Ureter (tissue), 1 donor: ENCODE data around the gene SHQ1. TPM values are rescaled to one million over a fixed set of nuclear protein-coding genes. Genes with fewer than 3 reads are reported as not detected.

ENCODE experiments used
- DNase-seq: peaks from one replicate; pipeline ENCODE4 v3.0.0-alpha.2; 2020; ENCODE audit warnings: low spot score
- total RNA-seq: library from RNA; stranded (reverse); gene quantifications from one replicate; pipeline ENCODE4 v1.2.4, GENCODE V29; 2023
- donor health status: DM: yes; HTN: yes; CAD: no.

Gene SHQ1
- total RNA-seq, 1 donor from 2014 or later = 31.4 TPM

DNA sequence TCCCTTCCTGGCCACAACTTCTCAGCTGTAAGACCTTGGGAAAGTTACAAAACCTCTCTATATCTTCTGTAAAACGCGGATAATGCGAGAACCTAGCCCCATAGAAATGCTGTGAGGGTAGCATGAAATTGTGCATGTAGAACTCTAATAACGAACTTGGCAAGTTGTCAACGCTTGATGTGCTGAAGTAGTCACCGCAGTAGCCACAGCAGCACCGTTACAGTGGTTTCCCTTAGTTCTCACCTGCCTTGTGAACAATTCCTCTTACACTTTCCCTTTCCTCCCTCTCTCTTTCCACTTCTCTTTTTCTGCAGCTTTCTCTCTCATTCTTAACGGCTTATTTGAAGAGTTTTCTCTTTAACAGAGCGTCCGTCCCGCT lies 447 bp upstream of the SHQ1 start:
- DNase-seq = no peak

DNA sequence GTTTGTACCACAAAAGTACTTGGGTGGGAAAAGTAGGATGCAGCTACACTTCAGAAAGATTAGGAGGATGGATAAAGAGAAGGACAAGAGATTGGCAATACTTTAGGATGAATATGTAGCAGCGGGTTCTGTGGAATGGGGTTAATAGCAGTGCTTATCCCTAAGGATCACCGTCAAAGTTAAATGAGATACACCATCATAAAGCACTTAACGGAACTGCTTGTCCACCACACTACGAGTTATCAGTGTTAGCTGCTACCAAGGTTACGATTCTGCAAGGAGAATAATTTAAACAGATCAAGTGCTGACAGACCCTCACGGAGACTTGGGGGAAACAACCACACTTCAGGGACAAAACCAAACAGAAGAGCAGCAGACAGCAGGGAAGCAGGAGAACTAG lies 963 bp downstream of the SHQ1 start:
- DNase-seq = no peak

DNA sequence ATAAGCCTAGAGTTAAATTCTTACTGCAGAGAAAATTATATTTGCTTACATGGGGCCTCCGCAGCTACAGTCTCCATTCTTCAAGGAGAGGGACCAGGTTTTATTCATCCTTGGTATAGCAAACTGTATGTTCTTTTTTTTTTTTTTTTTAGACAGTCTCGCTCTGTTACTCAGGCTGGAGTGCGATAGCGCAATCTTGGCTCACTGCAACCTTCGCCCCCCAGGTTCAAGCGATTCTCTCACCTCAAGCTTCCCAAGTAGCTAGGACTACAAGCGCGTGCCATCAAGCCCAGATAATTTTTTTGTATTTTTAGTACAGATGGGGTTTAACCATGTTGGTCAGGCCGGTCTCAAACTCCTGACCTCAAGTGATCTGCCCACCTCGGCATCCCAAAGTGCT lies 2.1 kb downstream of the SHQ1 start:
- DNase-seq = no peak

DNA sequence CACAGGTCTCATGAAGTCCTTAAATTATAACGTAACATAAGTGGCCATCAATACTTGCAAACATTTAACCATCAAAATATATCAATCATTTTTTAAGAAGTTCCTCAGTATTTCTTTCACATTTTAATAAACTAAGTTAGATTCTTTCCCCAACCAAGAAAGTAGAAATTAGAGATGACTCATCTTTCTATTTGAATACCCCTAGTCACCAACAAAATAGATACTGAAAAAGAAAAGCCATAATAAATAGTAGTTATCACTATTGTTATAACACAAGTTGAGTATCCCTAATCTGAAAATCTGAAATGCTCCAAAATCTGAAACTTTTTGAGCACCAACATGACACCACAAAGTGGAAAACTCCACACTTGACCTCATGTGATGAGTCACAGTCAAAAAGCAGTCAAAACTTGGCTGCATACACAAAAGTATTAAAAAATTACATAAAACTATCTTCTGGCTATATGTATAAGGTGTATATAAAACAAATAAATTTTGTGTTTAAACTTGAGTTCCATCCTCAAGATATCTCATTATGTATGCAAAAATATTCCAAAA lies 3.7 kb downstream of the SHQ1 start:
- no peak for DNase-seq

DNA sequence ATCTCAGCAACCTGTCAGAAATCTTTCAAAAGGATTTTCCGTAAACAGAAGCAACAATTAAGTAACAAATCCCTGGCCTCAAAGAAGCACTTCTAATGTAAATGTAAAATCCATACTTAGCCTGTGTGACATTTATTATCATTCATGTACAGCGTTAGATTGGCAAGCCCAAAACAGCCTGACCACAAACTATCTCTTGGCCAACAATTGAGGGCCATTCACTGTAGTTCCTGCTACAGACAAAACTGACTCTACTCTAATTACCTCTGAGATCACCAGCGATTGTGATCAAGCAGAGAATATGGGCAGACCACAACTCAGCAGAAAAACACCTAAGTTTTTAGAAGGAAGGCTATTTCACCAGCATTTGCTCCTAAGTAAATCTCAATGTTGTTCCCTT lies 9.2 kb downstream of the SHQ1 start:
- no peak for DNase-seq

DNA sequence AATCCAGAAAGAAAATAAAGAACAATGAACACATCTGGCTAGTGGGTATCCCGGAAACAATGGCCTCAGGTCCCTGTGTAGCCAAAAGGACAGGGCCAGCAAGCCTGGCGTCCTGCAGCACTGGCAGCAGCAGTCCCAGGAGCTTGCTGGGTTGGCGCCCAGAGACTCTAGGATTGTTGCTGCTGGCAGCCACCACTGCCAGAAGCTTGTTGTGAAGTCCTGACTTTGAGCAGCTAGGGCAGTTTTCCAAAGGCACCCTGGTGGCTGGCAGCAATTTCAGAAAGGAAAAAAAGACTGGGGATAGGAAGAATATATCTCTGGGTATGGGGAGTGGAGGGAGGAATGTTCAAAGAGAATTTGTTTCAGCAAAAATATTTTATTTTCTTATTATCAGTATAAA lies 11.3 kb downstream of the SHQ1 start:
- DNase-seq = peak; percentile 66

DNA sequence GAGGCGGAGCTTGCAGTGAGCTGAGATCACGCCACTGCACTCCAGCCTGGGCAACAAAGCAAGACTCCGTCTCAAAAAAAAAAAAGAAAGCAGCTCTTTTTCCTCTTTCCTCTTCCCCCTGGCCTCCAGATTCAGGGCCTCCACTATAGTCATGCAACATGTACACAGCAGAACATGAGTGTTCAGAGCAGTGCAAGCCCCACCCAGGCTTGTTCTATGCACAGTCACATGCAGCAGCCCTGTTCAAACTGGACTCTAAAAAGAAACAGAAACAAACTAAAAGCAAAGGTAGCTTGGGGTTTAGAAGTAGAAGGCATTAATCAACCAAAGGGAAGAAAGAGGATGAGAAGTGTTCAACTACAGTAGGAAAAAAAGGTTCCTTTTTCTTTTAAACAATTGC lies 11.8 kb downstream of the SHQ1 start:
- DNase-seq = no peak

DNA sequence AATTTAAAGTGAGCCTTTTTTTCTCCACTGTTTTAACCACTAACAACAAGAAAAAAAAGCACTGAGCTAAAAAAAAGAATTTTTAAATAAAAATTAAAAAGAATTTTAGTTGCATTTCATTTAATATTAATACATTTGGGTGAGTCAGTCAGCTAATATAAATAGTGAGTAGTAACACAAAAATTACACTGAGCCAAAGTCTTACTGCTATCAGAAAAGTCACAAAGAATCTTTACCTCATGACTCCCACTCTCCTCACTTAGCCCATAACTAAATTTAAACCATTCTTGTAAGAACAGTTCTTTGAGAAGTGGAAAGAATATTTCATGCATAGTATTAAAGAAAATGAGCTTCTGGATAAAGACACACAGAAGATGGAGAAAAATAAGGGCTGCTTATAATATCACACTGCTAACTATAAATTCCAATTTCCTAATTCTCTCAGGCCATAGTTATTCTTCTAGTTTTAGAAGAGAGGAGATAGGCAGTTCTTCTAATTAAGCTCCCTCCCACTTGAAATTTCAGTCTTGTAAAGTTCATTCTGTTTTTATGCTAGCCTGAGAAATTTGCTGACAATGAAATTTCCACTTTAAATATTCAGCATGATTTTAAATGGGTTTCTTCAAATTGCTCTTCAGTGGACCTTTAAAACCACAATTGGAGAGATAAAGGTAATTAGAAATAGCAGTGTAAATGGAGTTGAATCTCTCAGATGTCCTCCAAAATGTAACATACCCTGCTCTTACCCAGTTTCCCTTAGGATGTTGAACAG lies 17.6 kb downstream of the SHQ1 start:
- no peak for DNase-seq

DNA sequence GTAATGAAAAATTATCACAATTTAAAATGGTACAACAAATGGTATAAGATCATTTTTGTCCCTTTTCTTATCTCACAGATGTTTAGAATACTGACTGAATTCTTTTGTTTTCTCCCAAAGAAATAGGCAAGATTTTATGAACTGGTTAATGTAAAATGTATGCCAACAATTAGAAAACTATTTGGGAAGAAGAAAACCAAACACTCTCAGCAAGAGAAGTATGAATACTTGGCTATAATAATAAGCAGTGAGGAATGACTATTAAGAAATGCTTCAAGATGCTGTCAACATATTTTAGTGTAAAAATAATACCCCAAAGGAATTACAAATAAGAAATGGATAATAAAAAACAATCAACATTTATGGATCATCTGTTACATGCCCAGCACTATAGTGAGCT lies 18.5 kb downstream of the SHQ1 start:
- no peak for DNase-seq

DNA sequence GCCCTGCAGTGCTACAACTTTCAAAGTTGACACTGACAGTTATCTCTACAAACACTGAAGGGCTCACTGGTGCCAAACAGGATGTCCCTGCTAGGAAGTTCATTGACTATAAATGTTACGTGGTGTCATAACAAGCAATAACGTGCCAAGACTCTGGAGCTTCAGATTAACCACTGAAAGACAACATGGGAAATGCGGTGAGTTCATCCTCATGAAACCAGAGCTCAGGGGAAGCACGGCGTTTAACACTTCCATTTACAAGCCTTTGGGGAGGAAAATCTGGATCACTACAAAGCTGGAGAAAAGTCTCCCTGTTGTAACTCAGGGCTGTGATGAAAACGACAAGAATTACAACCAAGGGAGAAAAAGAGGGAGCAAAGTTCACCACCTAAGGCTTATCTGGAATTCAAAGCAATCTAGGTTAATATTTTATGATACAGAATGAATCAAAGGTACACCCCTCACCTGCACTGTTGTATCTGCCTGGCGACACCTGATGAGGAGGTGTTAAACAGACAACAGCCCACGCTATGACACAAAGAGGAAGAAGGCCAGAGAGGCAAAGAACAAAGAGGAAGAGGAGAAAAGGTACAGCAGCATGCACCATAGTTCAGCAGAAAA lies 27.0 kb downstream of the SHQ1 start:
- no peak for DNase-seq

DNA sequence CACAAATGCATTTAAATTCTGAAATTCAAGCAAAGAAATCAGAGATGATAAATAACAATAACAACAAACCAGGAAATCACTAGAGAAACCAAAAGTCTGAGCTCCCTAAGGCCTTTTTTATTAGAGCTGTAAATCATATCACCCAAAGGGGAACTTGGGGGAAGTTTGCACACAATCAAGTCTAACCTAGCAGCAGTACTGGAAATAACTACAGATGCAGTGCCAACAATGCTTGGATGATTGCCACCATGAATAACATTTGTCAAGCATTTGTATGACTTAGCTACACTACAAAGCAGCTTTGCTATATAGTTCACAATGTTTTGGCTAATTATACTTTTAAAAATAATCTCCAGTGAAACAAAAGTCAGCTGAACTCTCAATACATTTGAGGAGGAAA lies 27.8 kb downstream of the SHQ1 start:
- peak; percentile 55 for DNase-seq

DNA sequence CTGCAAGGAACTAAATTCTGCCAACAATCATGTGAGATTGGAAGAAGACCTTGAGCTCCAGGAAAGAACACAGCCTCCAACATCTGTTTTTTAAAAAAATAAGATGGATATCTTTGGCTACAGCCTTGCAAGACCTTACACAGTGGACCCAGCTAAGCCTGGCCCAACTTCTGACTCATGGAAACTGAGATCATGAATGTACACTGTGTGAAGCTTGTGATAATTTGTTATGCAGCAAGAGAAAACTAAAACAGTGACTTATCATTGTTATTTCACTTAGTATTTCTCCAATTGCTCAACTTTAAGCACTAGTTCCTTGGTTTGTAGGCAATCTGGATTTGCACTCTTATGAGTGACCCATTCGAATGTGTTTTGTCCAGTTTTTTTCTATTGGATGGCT lies 29.3 kb downstream of the SHQ1 start:
- DNase-seq = no peak

DNA sequence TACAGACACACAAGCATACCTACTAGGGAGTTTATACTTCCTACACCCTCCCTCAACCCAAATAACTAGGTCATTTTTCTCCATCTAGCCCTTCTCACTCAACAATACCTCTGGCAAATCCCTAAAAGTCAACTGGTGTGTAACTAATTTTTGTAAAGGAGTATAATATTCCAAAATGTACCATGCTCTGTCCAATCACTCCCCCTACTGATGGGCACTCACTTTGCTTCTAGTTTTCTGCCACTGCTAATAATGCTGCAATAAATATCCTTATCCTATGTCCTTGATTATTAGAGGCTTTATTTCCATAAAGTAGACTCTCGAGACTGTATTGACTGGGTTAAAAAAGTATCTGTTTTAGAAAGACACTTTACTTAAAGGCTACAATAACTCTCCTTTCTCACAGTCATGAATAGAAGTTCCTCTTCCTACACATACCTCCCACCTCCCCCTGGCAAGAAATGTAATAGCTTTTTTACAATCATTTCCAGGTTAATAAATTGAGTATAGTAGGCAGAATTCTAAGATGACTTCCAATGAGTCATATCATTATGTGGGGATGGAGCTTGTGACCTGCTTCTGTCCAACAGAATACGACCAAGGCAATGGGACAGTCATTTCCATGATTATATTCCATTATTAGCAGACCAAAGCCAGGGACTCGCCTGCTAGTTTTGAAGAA lies 30.0 kb downstream of the SHQ1 start:
- no peak for DNase-seq

DNA sequence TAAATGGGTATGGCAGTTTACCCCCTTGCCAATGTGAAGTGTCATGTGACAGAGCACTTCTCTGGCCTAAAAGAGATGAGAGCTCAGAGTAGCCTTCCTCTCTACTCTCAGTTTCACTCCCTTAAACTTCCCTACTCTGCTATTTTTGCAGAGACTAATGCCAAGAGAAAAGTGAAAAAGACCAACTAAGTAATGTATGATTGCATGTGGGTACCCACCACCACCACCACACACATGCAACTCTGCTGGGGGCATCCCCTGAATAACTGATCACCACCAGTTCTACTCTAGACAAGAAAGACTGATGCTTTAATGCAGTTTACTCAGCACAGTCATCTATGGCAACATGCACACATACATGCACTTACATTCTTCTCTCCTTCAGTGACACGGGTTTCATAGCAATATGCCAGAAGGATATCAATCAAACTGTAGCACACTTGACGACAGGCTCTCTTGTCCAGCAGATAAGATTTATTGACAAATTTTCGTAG lies 31.3 kb downstream of the SHQ1 start:
- DNase-seq = no peak

DNA sequence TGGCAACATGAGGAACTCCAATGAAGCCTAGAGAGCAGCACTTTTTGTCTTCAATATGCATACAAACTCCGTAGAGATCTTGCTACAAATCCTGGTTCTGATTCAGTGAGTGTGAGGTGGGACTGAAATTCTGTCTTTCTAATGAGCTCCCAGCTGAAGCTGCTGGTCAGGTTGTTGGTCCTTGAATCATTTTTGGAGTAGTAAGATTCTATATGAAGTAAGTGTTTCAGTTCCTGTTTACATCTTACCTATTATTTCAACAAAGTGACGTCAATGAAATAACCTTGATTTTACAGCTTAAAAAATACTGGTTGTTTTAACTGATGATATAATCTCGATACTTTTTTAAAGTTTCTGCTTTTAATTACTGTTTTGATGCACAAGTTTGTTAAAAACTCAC lies 33.9 kb downstream of the SHQ1 start:
- DNase-seq = no peak

DNA sequence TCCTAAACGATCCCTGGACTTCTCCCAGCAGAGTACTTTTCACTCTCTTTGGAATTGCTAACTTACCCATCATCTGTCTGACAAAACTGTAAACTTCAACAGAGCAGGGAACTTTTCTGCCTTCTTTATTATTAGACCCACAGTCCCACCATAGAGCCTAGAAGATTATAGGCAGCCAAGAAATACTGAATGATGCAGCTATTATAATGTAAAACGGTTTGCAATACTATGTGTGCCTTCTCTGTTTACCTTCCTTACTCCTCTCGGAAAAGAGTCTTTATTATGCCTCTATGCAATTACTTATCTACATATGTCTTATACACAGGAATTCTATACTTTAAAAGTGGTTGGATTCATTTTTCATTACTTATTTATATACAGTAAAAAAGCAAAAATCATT lies 36.0 kb downstream of the SHQ1 start:
- no peak for DNase-seq

DNA sequence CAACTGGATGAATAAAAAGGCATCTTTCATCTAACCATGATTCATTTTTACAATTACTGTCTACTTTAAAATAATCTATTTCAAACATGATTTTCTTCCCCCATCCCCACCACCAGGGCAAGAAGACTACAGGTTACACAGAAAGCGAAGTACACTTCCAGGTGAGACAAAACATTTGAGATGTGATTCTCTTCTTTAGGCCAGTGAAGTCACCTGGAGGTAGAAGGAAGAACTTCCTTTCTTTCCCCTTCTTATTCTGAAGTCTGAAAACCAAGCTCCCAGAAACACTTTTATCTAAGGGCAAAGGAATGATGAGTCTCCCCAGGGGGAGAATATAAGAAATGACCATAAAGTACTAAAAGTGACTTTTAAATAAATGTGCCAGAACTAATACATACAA lies 36.7 kb downstream of the SHQ1 start:
- DNase-seq = no peak

DNA sequence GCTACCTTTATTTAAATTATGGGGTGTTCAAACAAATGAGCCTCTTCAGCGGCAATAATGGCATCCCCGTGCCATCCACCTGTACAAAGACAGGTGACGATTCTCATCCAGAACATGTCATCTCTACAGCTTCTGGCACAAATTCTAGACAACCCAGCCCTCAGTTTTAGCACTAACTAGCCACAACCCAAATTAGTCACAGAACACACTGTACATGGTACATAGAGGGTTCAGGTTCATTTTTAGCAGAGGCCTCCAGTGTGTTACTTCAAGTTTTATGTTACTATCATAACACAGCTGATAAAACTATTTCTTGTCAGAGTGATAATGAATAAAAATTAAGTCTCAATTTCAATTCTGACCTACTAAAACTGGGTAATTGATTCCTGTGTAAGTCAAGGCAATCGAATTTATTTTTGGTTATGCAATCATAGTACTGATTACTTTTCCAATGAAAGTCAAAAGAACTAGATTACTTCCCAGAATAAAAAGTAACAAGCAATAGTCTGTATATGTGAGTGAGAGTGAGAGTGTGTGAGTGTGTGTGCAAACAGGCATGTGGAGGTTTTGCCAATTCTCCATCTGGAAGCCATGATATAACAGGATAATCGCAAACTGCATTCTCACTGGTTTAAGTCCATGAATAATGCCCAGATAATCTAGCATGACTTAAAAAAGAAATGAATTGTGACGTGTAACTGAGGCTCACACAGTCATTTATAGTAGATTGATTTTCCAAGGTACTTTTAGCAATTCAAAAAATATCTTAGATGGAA lies 37.4 kb downstream of the SHQ1 start:
- no peak for DNase-seq

DNA sequence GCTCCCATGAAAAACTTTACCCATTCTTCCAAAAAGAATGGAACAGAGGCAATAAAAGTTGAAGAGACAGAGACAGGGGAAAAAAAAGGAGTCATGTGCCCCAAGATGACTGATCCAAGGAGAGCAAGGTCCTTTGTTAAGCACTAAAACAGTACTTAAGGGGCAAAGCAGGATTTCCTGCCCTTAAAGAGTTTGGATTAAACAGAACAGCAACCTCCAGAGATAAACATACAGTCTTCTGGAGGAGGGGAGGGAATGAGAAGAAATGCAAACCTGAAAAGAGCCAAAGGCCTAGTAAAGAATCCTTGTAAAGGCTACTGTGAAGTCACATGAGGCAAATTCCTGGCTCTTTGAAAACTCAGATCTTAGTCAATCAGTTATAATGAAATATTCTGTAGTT lies 38.2 kb downstream of the SHQ1 start:
- no peak for DNase-seq

DNA sequence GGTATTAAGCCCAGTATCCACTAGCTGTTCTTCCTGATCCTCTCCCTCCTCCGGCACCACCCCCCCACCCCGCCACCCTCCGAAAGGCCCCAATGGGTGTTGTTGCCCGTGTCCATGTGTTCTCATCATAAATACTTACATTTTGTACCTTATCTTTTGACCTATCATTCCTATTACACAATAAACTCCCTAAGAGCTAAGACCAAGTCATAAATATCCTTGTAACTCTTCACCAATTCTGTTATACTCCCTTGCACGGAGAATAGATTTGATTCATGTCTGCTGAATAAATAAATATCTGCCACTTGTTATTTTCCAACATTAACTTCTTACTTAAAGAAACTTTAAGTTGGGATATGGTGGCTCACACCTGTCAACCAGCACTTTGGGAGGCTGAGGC lies 43.9 kb downstream of the SHQ1 start:
- no peak for DNase-seq

DNA sequence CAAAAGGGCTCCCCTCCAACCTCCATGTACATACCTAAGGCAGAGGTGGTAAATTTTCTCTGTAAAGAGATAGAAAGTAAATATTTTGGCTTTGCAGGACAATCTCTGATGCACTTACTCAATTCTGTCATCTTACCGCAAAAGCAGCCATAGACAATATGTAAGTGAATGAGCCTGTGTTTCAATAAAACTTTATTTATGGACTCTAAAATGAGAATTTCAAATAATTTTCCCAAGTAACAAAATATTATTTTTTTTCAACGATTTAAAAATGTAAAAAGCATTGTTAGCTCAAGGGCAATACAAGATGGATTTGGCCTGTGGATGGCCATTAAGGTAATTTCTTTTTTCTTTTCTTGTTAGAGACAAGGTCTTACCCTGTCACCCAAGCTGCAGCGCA lies 44.7 kb downstream of the SHQ1 start:
- DNase-seq = no peak

DNA sequence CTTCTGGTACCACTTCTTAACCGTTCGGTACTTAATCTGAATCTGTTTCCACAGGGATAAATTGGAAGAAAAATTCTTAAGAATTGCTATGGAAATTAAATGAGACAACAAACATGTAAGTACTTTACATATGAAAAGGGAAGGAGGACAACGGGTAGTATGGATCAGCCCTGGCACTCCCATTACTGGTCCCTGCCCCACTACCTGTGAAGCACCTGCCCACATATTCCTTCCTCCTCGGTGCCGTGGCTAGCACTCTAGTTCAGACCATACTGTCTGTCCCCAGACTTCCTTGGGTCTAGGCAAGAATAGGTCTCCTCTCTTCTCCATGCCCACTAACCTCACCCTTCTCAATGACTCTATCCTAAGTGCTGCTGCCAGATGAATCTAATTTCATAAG lies 46.2 kb downstream of the SHQ1 start:
- DNase-seq = no peak
